CD14-positive monocyte (primary cell): ENCODE data around the gene BOLL. TPM values are rescaled to one million over a fixed set of nuclear protein-coding genes. Genes with fewer than 3 reads are reported as not detected.

Experiments used
- DNase-seq, 3 donors: peaks; one replicate each; pipeline ENCODE4 v3.0.0-alpha.2; 2011 to 2022
- H2AFZ ChIP-seq: 2 replicates; pipeline ENCODE4 v1.6.0; 2012; ENCODE audit warnings: mild to moderate bottlenecking, low read depth, low read length, inconsistent platforms; ENCODE audit not compliant: insufficient read depth, poor library complexity, severe bottlenecking
- H3K27ac ChIP-seq, 2 donors: 1 replicate in 1 of 2; 2 replicates in 1 of 2; pipeline ENCODE4 v1.5.1; 2012 to 2013; ENCODE audit warnings: low read length in 2 of 2, control low read depth in 1 of 2, inconsistent platforms in 1 of 2, low read depth in 1 of 2, mild to moderate bottlenecking in 1 of 2
- H3K27me3 ChIP-seq, 2 donors: one replicate each; pipeline versions ENCODE4 v1.6.0 to v1.6.1; 2011 to 2013; ENCODE audit warnings: low read length in 2 of 2; ENCODE audit not compliant: control insufficient read depth in 2 of 2, insufficient read depth in 2 of 2
- H3K36me3 ChIP-seq, 2 donors: replicated peaks in 1 of 2; 1 replicate in 1 of 2; 2 replicates in 1 of 2; pipeline versions ENCODE4 v1.5.1 to v1.6.1; 2012 to 2013; ENCODE audit warnings: low read length in 2 of 2, control low read depth in 1 of 2, inconsistent platforms in 1 of 2, mild to moderate bottlenecking in 1 of 2; ENCODE audit not compliant: insufficient read depth in 2 of 2, control insufficient read depth in 1 of 2
- H3K4me1 ChIP-seq, 2 donors: 1 replicate in 1 of 2; 2 replicates in 1 of 2; pipeline versions ENCODE4 v1.5.1 to v1.6.1; 2012 to 2013; ENCODE audit warnings: low read length in 2 of 2, control low read depth in 1 of 2, inconsistent platforms in 1 of 2, mild to moderate bottlenecking in 1 of 2, moderate library complexity in 1 of 2; ENCODE audit not compliant: insufficient read depth in 2 of 2, control insufficient read depth in 1 of 2
- H3K4me2 ChIP-seq: replicated peaks from 2 replicates; pipeline ENCODE3; 2012; ENCODE audit warnings: low read length, moderate library complexity, mild to moderate bottlenecking; ENCODE audit not compliant: poor library complexity, severe bottlenecking; ENCODE audit errors: extremely low read depth
- H3K4me3 ChIP-seq, 3 experiments: fragments of 200-600 bp in 1 of 3; sonication (generic) in 1 of 3; replicated peaks in 1 of 3; 1 replicate in 2 of 3; 2 replicates in 1 of 3; pipeline ENCODE4 v1.5.1; 2011 to 2013; ENCODE audit warnings: low read length in 3 of 3, mild to moderate bottlenecking in 3 of 3, control low read depth in 2 of 3, low read depth in 2 of 3, inconsistent platforms in 1 of 3, moderate library complexity in 1 of 3
- H3K79me2 ChIP-seq: 2 replicates; pipeline ENCODE4 v1.6.0; 2012; ENCODE audit warnings: mild to moderate bottlenecking, control low read depth, inconsistent platforms, low read length, moderate library complexity; ENCODE audit not compliant: insufficient read depth
- H3K9ac ChIP-seq: 2 replicates; pipeline ENCODE4 v1.6.0; 2017; ENCODE audit warnings: low read length, mild to moderate bottlenecking; ENCODE audit not compliant: insufficient read depth, poor library complexity, severe bottlenecking
- H3K9me3 ChIP-seq, 2 donors: replicated peaks in 1 of 2; 1 replicate in 1 of 2; 2 replicates in 1 of 2; pipeline versions ENCODE4 v1.5.1 to v1.6.1; 2012 to 2013; ENCODE audit warnings: low read length in 2 of 2, control low read depth in 1 of 2; ENCODE audit not compliant: control insufficient read depth in 1 of 2, insufficient read depth in 1 of 2
- H4K20me1 ChIP-seq: 2 replicates; pipeline ENCODE4 v1.6.0; 2012; ENCODE audit warnings: mild to moderate bottlenecking, low read length, control low read depth, moderate library complexity; ENCODE audit not compliant: insufficient read depth
- H3K27ac Mint-ChIP-seq, 7 donors: one replicate each; pipeline ENCODE4 v1.8.0; 2020; ENCODE audit warnings: mild to moderate bottlenecking in 7 of 7, mixed read lengths in 7 of 7, moderate library complexity in 6 of 7, inconsistent platforms in 2 of 7
- H3K27me3 Mint-ChIP-seq, 3 donors: one replicate each; pipeline ENCODE4 v1.8.0; 2021 to 2022; ENCODE audit warnings: low read depth in 3 of 3, mild to moderate bottlenecking in 3 of 3, mixed read lengths in 3 of 3, moderate library complexity in 3 of 3, inconsistent platforms in 1 of 3
- H3K36me3 Mint-ChIP-seq, 2 donors: one replicate each; pipeline ENCODE4 v1.8.0; 2020; ENCODE audit warnings: mixed read lengths in 2 of 2, inconsistent platforms in 1 of 2, mild to moderate bottlenecking in 1 of 2
- H3K4me1 Mint-ChIP-seq: one replicate; pipeline ENCODE4 v1.8.0; 2020; ENCODE audit warnings: mild to moderate bottlenecking, mixed read lengths
- H3K4me3 Mint-ChIP-seq, 2 donors: one replicate each; pipeline ENCODE4 v1.8.0; 2020; ENCODE audit warnings: mild to moderate bottlenecking in 2 of 2, mixed read lengths in 2 of 2, moderate library complexity in 1 of 2
- H3K9me3 Mint-ChIP-seq, 7 donors: one replicate each; pipeline ENCODE4 v1.8.0; 2020 to 2022; ENCODE audit warnings: mixed read lengths in 7 of 7, mild to moderate bottlenecking in 6 of 7, moderate library complexity in 6 of 7, inconsistent platforms in 2 of 7
- WGBS: methylation state at CpG from one replicate; pipeline ENCODE4 v1.1.5; 2013; ENCODE audit warnings: missing lambda C conversion rate; ENCODE audit not compliant: insufficient coverage; 5-methylcytosine and 5-hydroxymethylcytosine counted together
- intact Hi-C, 2 donors: fragments of 100-400 bp; cut with micrococcal nuclease; formaldehyde crosslinking; loops; one replicate each; pipeline versions ENCODE4 v1.15.0 to v1.15.1; 2023
- polyA plus RNA-seq, 3 donors: library from polyadenylated mRNA; depleted of rRNA in 1 of 3; unstranded in 2 of 3; stranded (reverse) in 1 of 3; fragments of 300-500 nt in 2 of 3; fragments of >200 nt in 1 of 3; fragmentation: Illumina TruSeq in 2 of 3; gene quantifications; 1 replicate in 2 of 3; 2 replicates in 1 of 3; pipeline ENCODE4 v1.2.3, GENCODE V29; 2012 to 2021
- TF ChIP-seq, protein P1 (sequence below): fragments of 200-600 bp; IDR thresholded peaks from one replicate; pipeline ENCODE4 v1.8.0; 2022; ENCODE audit warnings: antibody characterized with exemption, mild to moderate bottlenecking

The BOLL gene
- polyA plus RNA-seq, 3 donors = not detected

DNA sequence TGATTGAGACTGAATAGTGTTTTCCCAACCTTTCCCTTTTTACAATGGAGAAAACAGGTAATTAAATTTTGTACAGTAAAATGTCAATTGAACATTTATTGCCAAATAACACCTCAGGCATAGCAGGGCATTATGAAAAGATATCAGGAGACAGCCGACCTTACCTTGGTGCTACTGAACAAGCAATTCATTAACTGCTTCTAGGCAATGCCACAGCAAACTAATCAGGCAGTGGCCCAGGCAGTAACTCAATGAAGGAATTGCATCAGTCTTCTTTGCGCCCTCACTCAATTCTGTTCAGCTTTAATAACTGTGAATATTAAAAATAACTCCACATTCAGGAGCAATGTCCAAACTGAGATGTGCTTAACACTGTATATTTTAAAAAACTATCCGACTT lies 25.4 kb upstream of the BOLL start:
- intact Hi-C loops = no loop called here
- Histone ChIP-seq H3K4me2 (no peak overlapping the region), H3K4me1 (peaks cover 9 to 18% of the 10 kb centered on the region in 2 donors), H3K27me3 (no peaks in the 10 kb centered on the region), H4K20me1 (no peaks in the 10 kb centered on the region), H3K9ac (no peak overlapping the region), H2AFZ (no peak overlapping the region), H3K27ac (no peak overlapping the region), H3K36me3 (no peaks in the 10 kb centered on the region), H3K9me3 (no peaks in the 10 kb centered on the region), H3K4me3 (no peak overlapping the region), H3K79me2 (no peaks in the 10 kb centered on the region)
- TF ChIP-seq, protein P1, sequence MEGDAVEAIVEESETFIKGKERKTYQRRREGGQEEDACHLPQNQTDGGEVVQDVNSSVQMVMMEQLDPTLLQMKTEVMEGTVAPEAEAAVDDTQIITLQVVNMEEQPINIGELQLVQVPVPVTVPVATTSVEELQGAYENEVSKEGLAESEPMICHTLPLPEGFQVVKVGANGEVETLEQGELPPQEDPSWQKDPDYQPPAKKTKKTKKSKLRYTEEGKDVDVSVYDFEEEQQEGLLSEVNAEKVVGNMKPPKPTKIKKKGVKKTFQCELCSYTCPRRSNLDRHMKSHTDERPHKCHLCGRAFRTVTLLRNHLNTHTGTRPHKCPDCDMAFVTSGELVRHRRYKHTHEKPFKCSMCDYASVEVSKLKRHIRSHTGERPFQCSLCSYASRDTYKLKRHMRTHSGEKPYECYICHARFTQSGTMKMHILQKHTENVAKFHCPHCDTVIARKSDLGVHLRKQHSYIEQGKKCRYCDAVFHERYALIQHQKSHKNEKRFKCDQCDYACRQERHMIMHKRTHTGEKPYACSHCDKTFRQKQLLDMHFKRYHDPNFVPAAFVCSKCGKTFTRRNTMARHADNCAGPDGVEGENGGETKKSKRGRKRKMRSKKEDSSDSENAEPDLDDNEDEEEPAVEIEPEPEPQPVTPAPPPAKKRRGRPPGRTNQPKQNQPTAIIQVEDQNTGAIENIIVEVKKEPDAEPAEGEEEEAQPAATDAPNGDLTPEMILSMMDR = no peak
- H3K4me1 Mint-ChIP-seq = peaks cover 14% of the 10 kb centered on the region
- H3K36me3 Mint-ChIP-seq = peaks cover 0 to 3% of the 10 kb centered on the region in 2 donors
- H3K9me3 Mint-ChIP-seq = no peaks in the 10 kb centered on the region
- H3K4me3 Mint-ChIP-seq = no peak overlapping the region
- H3K27ac Mint-ChIP-seq = no peak overlapping the region
- DNase-seq = no peak
- 90% methylated on average over 1 of the region's 3 CpGs for WGBS
- peaks cover 1 to 6% (median 3%) of the 10 kb centered on the region in 3 donors for H3K27me3 Mint-ChIP-seq

DNA sequence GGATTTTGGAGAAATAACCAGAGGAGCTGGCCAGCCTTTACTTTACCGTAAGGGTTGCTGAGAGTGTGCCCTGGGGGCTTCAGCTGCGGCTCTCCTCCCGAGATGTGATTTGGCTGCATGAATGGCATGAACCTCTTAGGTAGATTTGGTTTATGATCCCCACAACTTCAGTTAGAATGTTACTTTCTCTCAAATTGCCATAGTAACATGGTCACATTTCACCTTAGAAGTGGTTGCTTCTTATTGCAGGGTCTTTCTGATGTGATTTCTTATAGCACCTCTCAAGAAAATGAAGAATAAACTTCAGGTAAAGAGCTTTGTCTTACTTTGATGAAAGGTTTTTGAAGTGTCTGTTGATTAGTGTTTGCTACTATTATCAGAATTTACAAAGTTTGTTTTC lies 24.9 kb upstream of the BOLL start:
- Mint-ChIP-seq H3K36me3 (peaks cover 0 to 3% of the 10 kb centered on the region in 2 donors), H3K27ac (no peak overlapping the region), H3K9me3 (no peaks in the 10 kb centered on the region), H3K4me3 (no peak overlapping the region), H3K4me1 (peaks cover 17% of the 10 kb centered on the region), H3K27me3 (peaks cover 4 to 7% (median 6%) of the 10 kb centered on the region in 3 donors)
- Histone ChIP-seq H3K4me1 (peaks cover 12 to 23% of the 10 kb centered on the region in 2 donors), H4K20me1 (no peaks in the 10 kb centered on the region), H3K27me3 (no peaks in the 10 kb centered on the region), H3K79me2 (no peaks in the 10 kb centered on the region), H3K4me3 (no peak overlapping the region), H3K4me2 (no peak overlapping the region), H3K27ac (no peak overlapping the region), H3K9me3 (no peaks in the 10 kb centered on the region), H2AFZ (no peak overlapping the region), H3K9ac (no peak overlapping the region), H3K36me3 (no peaks in the 10 kb centered on the region)
- WGBS = no CpG with 5 or more reads among the region's 3 CpGs
- intact Hi-C loops = no loop called here
- DNase-seq = no peak
- TF ChIP-seq, protein P1 = no peak
